Activated T-helper 17 cell treated with anti-CD3 and anti-CD28 coated beads, Interleukin-2, amount 50 U/mL, for 72 hours (primary cell): Measurements from ENCODE around the gene ANKFN1. TPM values are rescaled to one million over a fixed set of nuclear protein-coding genes. Genes with fewer than 3 reads are reported as not detected.

Experiments
- ATAC-seq: fragments of 150-1000 bp; cut with Tn5 transposase; replicated peaks from 2 replicates; pipeline ENCODE4 v1.10.0; 2021; ENCODE audit warnings: mild to moderate bottlenecking, moderate library complexity
- H3K27ac Mint-ChIP-seq: one replicate; pipeline ENCODE4 v1.8.0; 2022; ENCODE audit warnings: mixed read lengths
- H3K27me3 Mint-ChIP-seq: one replicate; pipeline ENCODE4 v1.8.0; 2022; ENCODE audit warnings: mixed read lengths
- H3K36me3 Mint-ChIP-seq: one replicate; pipeline ENCODE4 v1.8.0; 2022; ENCODE audit warnings: low read depth, mild to moderate bottlenecking, mixed read lengths
- H3K4me1 Mint-ChIP-seq: one replicate; pipeline ENCODE4 v1.8.0; 2022; ENCODE audit warnings: mixed read lengths
- H3K4me3 Mint-ChIP-seq: one replicate; pipeline ENCODE4 v1.8.0; 2022; ENCODE audit warnings: mild to moderate bottlenecking, mixed read lengths
- H3K9me3 Mint-ChIP-seq: one replicate; pipeline ENCODE4 v1.8.0; 2022; ENCODE audit warnings: mixed read lengths
- total RNA-seq, 2 donors: library from RNA; stranded (reverse); gene quantifications; one replicate each; pipeline ENCODE4 v1.2.3, GENCODE V29; 2022

ANKFN1 gene
- total RNA-seq, 2 donors from 2014 or later: 0.29 TPM; not detected in 1

DNA sequence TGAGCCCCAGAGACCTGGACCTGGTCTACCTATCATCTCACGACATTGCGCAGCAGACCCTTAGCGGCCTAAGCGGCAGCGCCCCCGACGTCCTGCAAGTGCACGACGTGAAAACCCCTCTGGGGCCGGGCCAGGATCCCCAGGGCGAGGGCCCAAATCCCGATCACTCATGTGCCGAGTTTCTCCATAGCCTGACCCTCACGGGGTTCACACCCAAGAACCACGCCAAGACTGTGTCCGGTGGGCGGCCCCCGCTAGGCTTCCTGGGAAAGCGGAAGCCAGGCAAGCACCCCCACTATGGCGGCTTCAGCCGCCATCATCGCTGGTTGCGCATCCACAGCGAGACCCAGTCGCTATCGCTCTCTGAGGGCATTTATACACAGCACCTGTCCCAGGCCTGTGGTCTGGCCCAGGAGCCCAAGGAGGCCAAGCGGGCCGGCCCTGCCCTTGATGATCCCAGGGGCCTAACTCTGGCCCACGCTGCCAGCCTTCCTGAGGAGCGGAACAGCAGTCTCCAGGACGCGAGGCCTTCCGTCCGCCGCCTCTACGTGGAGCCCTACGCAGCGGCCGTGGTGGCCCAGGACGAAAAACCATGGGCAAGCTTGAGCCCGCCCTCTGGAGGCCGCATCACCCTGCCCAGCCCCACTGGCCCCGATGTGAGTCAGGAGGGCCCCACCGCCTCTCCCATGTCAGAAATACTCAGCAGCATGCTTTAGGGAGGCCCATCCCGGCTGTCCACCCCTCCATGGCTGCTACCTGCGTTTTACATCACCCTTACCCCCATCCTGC is 357.5 kb downstream of the ANKFN1 start:
- Mint-ChIP-seq H3K4me1 (no peaks in the 10 kb centered on the region), H3K27me3 (peaks cover 3% of the 10 kb centered on the region), H3K9me3 (no peaks in the 10 kb centered on the region), H3K27ac (no peak overlapping the region), H3K4me3 (no peak overlapping the region), H3K36me3 (no peaks in the 10 kb centered on the region)
- ATAC-seq: no peak

DNA sequence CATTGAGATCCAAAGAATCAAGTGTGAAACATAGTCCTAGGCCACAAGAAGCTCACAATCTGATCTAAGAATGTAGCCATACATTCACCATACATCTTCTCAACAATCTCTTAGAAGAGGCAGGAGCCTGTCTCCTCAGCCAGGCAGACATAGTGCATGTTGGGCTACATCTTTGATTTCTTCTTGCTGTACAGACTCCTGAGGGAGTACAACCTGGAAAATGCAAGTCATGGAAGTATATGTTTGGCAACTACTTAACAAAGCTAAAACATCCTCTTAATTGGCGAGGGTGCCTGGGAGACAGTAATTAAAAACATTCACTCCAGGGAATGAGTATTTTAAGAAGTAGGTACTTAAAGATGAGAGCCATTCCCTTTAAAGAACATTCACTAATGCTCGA is 361.0 kb downstream of the ANKFN1 start:
- H3K36me3 Mint-ChIP-seq: no peaks in the 10 kb centered on the region
- no peaks in the 10 kb centered on the region for H3K4me1 Mint-ChIP-seq
- no peaks in the 10 kb centered on the region for H3K9me3 Mint-ChIP-seq
- ATAC-seq: no peak
- no peak overlapping the region for H3K27ac Mint-ChIP-seq
- no peak overlapping the region for H3K4me3 Mint-ChIP-seq
- peaks cover 14% of the 10 kb centered on the region for H3K27me3 Mint-ChIP-seq

DNA sequence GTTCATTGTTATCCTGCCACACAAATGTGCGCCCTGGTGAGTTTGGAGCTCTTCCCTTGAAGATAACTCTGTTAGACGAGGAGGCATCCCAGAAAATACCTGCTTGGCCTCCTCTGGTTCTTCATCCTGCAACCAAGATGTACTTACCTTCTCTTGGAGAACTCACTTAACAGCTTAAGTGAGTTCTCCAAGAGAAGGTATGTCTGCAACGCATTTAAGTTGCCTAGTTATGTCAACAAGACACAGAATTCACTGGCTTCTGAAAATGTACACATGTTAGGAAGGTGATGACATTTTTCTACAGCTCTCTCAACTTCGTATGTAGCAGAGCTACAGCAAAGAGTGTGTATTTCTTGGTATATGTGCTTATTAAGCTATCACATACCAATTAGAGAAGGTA is 361.6 kb downstream of the ANKFN1 start:
- Mint-ChIP-seq H3K4me1 (no peaks in the 10 kb centered on the region), H3K27ac (no peak overlapping the region)

DNA sequence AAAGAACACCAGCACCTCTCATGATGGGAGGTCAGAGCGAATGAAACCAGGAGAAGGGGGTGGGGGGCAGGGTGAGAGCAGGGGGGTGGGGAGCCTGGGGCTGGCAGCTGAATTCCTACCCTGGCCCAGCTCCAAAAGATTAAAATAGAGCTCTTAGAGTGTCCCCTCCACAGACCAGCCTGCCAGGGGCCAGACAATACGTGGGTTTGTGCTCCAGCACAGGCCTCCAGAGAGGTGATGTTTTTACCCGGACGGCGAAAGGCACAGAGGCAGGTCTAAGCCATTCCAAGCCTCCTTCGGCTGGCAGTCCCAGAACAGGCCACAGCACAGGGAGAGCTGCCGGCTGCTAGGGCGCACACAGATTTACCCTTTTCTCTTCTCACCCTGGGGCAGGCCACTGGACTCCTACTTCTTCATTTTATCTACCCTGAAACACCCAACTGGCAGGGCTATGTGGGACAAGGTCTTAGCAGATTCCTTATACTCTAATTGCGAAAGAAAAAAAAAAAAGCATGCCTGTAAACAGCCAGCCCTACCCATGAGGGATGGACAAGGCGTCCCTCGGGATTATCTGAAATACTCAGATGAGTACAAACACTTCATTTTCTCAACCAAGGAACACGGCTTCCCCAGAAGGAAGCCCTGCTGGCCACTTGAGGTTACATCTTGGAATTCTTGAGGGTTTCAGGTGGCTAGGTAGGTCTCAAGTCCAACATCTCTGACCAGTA is 368.3 kb downstream of the ANKFN1 start:
- no peak overlapping the region for H3K4me3 Mint-ChIP-seq
- ATAC-seq: no peak
- H3K9me3 Mint-ChIP-seq: peaks cover 3% of the 10 kb centered on the region
- no peaks in the 10 kb centered on the region for H3K4me1 Mint-ChIP-seq
- no peak overlapping the region for H3K27ac Mint-ChIP-seq
- peaks cover 27% of the 10 kb centered on the region for H3K27me3 Mint-ChIP-seq
- H3K36me3 Mint-ChIP-seq: no peaks in the 10 kb centered on the region

More for the DNA sequence above, 361.6 kb downstream of the ANKFN1 start:
- ATAC-seq: no peak
- no peaks in the 10 kb centered on the region for H3K36me3 Mint-ChIP-seq
- no peak overlapping the region for H3K4me3 Mint-ChIP-seq
- peaks cover 20% of the 10 kb centered on the region for H3K27me3 Mint-ChIP-seq
- H3K9me3 Mint-ChIP-seq: no peaks in the 10 kb centered on the region

DNA sequence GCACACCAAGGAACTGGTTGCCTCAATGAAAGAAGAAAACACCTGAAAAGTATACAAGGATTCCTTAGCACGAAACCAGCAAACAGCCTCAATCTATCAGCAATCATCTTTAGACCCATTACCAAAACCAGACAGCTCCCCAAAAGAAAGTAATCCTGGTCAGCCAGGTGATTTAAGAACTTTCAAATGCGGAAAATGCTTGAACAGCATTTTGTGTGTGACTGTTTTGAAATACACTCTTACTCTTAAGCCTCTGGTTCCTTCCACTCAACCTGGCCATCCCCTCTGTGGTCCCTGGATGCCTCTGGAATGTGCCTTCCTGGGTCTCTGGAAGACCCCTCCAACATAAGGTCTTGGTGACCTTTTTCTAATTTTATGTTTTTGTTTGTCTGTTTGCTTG is 369.8 kb downstream of the ANKFN1 start:
- Mint-ChIP-seq H3K9me3 (peaks cover 3% of the 10 kb centered on the region), H3K4me1 (no peaks in the 10 kb centered on the region), H3K36me3 (no peaks in the 10 kb centered on the region), H3K27me3 (peaks cover 22% of the 10 kb centered on the region), H3K4me3 (no peak overlapping the region), H3K27ac (no peak overlapping the region)
- no peak for ATAC-seq

DNA sequence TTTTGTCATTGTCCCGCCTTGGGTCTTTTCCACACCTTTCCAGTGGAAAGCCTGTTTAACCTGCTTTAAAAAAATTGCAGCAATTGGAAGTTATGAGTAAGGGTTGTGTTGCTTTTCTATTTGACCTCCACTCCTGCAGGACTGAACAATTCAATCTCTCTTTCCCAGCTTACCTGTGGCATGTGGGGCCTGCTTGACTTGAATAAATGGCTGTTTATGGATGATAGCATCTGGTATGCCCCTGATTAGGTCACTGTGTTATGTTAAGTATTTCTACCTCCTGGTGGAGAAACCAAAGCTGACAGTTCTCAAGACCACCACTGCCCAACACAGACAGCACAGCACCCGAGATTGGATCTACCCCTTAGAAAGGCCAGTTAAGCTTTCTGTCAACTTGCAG is 375.4 kb downstream of the ANKFN1 start:
- Mint-ChIP-seq H3K36me3 (no peaks in the 10 kb centered on the region), H3K27ac (no peak overlapping the region), H3K27me3 (peaks cover 25% of the 10 kb centered on the region), H3K9me3 (no peaks in the 10 kb centered on the region), H3K4me1 (no peaks in the 10 kb centered on the region), H3K4me3 (no peak overlapping the region)
- no peak for ATAC-seq

DNA sequence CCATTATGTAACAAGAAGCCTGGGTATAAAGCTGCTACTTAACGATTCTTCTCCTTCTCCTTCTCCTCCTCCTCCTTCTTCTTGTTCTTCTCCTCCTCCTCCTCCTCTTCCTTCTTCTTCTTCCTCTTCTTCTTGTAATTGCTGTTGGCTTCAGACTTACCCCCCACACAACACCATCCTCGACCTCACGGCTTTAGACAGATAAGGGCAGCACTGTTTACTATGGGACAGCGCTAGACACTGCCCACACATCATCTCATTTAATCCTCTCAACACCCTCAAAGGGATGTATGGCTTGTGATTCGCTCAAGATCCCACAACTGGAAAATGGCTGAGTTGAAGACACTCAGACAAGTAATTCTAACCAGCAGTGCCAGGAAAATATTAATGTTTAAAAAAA is 379.7 kb downstream of the ANKFN1 start:
- Mint-ChIP-seq H3K4me3 (no peak overlapping the region), H3K4me1 (no peaks in the 10 kb centered on the region)
- no peak for ATAC-seq

DNA sequence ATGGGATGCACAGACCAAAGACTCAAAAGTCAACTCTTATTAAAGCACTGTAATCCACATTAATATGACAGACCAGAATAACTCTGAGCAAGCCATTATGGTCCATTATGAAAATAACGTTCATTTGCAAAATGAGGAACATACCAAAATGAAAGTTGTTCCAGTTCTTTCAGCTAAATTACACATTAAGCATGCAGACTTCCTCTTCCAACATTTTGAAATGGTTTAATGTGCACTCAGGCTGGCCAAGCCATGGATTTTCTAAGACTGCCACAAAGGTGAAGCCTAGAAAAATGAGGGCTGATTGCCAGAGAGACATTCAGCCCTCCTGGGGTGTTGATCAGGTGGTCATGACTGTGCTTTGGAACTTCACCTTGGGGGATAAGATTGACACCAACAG is 383.5 kb downstream of the ANKFN1 start:
- Mint-ChIP-seq H3K27ac (no peak overlapping the region), H3K4me3 (no peak overlapping the region), H3K36me3 (no peaks in the 10 kb centered on the region), H3K4me1 (no peaks in the 10 kb centered on the region), H3K27me3 (peaks cover 35% of the 10 kb centered on the region), H3K9me3 (peaks cover 5% of the 10 kb centered on the region)
- ATAC-seq: no peak

More for the DNA sequence above, 379.7 kb downstream of the ANKFN1 start:
- H3K36me3 Mint-ChIP-seq: no peaks in the 10 kb centered on the region
- no peaks in the 10 kb centered on the region for H3K9me3 Mint-ChIP-seq
- no peak overlapping the region for H3K27ac Mint-ChIP-seq
- H3K27me3 Mint-ChIP-seq: peaks cover 34% of the 10 kb centered on the region

DNA sequence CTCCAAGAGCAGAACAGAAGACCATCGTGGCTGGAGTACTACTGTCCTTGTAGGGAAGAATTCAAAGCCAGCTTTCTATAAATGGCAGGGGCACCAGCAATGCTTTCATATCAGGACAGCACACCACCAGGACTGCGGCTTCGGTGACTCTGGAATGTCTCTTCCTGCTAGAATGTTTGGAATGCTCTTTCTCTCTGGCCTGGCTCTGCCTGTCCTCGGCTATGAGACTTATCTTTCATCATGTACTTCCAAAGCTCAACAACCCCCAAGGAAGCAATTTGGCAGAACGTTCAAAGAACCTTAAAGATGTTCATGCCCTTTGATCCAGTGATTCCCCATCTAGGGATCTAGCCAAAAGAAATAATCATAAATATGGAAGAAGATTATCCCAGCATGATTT is 387.6 kb downstream of the ANKFN1 start:
- peaks cover 5% of the 10 kb centered on the region for H3K9me3 Mint-ChIP-seq
- no peak overlapping the region for H3K4me3 Mint-ChIP-seq
- H3K36me3 Mint-ChIP-seq: no peaks in the 10 kb centered on the region
- H3K27me3 Mint-ChIP-seq: peaks cover 15% of the 10 kb centered on the region
- H3K4me1 Mint-ChIP-seq: no peaks in the 10 kb centered on the region
- ATAC-seq: no peak
- no peak overlapping the region for H3K27ac Mint-ChIP-seq

DNA sequence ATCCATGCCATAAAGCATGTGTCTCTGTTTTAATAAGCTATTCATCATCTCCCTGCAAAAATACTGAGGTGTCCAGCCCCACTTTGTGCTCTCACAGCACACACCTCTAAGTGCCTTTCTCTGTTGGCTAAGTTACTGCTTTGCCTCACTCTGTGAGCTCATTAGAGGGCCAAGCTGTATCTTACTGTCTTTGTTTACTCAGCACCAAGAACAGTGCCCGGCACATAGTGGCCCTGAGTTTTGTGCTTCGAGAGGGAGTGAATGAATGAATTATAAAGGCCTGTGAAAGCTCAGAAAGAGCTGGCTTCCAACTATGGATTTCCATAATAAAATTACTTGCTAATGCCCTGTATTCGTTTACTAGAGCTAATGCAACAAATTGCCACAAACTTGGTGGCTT is 390.0 kb downstream of the ANKFN1 start:
- Mint-ChIP-seq H3K27me3 (peaks cover 22% of the 10 kb centered on the region), H3K4me3 (no peak overlapping the region), H3K36me3 (no peaks in the 10 kb centered on the region), H3K9me3 (peaks cover 10% of the 10 kb centered on the region), H3K4me1 (no peaks in the 10 kb centered on the region), H3K27ac (no peak overlapping the region)
- ATAC-seq: no peak

DNA sequence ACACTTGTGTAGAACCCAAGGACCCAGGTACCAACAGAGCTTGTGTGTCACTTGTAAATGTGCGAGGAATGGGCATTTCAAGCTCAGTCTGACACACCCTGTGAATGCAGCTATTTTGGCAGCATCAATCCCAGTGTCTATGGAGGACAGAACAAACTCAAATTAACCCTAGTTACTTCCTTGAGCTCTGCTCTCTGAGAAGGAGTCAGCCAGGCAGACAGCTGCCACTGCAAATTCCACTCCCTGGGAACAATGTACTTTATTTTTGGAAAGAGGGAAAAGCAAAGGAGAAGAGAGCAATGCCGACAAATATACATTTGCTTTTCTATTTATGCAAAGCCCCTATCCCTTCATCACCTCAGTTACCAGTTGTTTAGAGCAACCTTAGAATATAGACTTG is 391.8 kb downstream of the ANKFN1 start:
- Mint-ChIP-seq H3K9me3 (peaks cover 8% of the 10 kb centered on the region), H3K4me1 (no peaks in the 10 kb centered on the region), H3K4me3 (no peak overlapping the region), H3K27ac (no peak overlapping the region), H3K27me3 (peaks cover 23% of the 10 kb centered on the region), H3K36me3 (no peaks in the 10 kb centered on the region)
- no peak for ATAC-seq

DNA sequence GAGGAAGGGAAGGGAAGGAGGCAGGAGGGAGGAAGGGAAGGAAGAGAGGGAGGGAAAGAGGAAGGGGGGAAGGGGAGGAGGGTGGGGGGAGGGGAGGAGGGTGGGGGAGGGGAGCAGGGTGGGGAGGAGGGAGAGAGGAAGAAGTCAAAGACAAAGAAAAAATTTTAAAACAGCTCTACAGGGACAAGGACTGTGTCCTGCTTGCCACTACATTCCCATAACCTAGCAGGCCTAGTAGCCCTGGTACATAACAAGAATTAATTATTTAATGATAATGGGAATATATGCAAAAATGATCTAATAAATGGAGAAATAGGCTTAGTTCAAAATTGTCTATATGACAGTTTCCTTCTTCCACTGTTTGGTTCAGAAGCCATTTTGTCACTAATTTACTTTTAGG is 392.7 kb downstream of the ANKFN1 start:
- Mint-ChIP-seq H3K27me3 (peaks cover 25% of the 10 kb centered on the region), H3K9me3 (peaks cover 8% of the 10 kb centered on the region), H3K36me3 (no peaks in the 10 kb centered on the region), H3K4me3 (no peak overlapping the region), H3K4me1 (no peaks in the 10 kb centered on the region), H3K27ac (no peak overlapping the region)
- no peak for ATAC-seq

DNA sequence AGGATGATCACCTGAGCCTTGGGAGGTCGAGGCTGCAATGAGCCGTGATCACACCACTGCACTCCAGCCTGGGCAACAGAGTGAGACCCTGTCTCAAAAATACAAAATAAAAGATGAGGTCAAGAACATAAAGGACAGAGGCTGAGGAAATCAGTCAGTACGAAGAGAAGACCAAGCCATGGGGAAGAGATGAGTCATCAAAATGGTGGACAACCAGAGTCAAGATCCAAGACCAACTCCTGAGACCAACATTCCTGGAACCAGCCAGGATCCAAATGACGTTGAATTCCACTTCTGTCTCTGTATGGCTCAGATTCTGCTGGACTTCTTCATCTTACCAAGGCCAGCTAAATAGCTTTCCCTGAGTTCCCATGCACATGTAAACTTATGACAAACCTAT is 395.4 kb downstream of the ANKFN1 start:
- H3K36me3 Mint-ChIP-seq: no peaks in the 10 kb centered on the region
- H3K4me3 Mint-ChIP-seq: no peak overlapping the region
- H3K27me3 Mint-ChIP-seq: peaks cover 20% of the 10 kb centered on the region
- no peak overlapping the region for H3K27ac Mint-ChIP-seq
- ATAC-seq: no peak
- peaks cover 12% of the 10 kb centered on the region for H3K9me3 Mint-ChIP-seq
- H3K4me1 Mint-ChIP-seq: no peaks in the 10 kb centered on the region

DNA sequence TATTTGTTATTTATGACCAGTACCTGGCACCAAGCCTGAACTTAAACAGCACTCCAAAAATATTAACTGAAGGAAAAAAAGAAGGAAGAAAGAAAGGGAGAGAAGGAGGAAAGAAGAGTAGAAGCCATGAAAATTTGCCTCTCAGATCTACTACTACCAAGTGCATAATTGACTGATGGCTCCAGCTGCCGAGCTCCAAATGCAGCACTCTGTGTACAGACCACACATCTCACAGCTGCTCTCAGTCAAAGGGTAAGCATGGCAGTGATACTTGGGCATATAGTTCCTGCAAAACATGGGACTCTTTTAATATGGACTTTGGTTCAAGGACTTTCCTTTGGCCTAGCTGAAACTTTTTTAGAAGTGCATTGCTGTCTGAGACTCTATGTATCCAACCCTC is 396.2 kb downstream of the ANKFN1 start:
- H3K27me3 Mint-ChIP-seq: peaks cover 22% of the 10 kb centered on the region
- H3K4me1 Mint-ChIP-seq: no peaks in the 10 kb centered on the region
- H3K27ac Mint-ChIP-seq: no peak overlapping the region
- H3K36me3 Mint-ChIP-seq: no peaks in the 10 kb centered on the region
- no peak overlapping the region for H3K4me3 Mint-ChIP-seq
- peaks cover 12% of the 10 kb centered on the region for H3K9me3 Mint-ChIP-seq
- no peak for ATAC-seq

DNA sequence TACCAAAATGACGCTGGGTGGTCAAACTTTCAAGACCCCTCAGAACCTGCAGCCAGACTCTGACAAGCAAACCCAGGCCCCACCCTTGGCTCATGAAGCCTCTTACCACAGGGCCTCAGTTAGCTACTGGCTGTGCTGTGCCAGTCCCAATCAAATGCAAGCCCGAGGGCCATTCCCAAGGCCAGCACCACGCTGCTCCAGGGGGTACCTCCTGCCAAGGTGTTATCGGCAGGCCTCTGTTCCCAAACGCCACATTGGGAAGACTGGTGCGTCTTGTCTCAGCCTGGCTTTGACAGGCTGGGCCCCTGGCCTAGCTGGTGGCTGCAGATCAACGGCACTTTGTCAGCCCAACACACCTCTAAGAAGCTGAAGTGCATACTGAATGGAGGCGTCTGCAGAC is 404.4 kb downstream of the ANKFN1 start:
- Mint-ChIP-seq H3K27me3 (peaks cover 7% of the 10 kb centered on the region), H3K4me1 (no peaks in the 10 kb centered on the region), H3K4me3 (no peak overlapping the region), H3K9me3 (no peaks in the 10 kb centered on the region), H3K36me3 (no peaks in the 10 kb centered on the region), H3K27ac (no peak overlapping the region)
- no peak for ATAC-seq
